Ishikawa (cell line): ENCODE measurements around the gene DUXB.

Source experiments
- CEBPB ChIP-seq: IDR thresholded peaks from 2 replicates; pipeline ENCODE4 v1.6.1; 2012
- CREB1 ChIP-seq: IDR thresholded peaks from 2 replicates; pipeline ENCODE4 v1.6.1; 2012; ENCODE audit warnings: low read depth
- EGR1 ChIP-seq: IDR thresholded peaks from 2 replicates; pipeline ENCODE4 v1.6.1; 2012
- EP300 ChIP-seq: IDR thresholded peaks from 2 replicates; pipeline ENCODE4 v1.6.1; 2012; ENCODE audit warnings: borderline replicate concordance
- FOXM1 ChIP-seq: IDR thresholded peaks from 2 replicates; pipeline ENCODE4 v1.6.1; 2012; ENCODE audit warnings: low read depth, borderline replicate concordance
- MAX ChIP-seq: IDR thresholded peaks from 2 replicates; pipeline ENCODE4 v1.6.1; 2012
- RAD21 ChIP-seq: IDR thresholded peaks from 2 replicates; pipeline ENCODE4 v1.6.1; 2012; ENCODE audit warnings: low read depth
- REST ChIP-seq: IDR thresholded peaks from 2 replicates; pipeline ENCODE4 v1.6.1; 2012; ENCODE audit warnings: low read depth, mild to moderate bottlenecking
- TAF1 ChIP-seq: IDR thresholded peaks from 2 replicates; pipeline ENCODE4 v1.6.1; 2012; ENCODE audit warnings: low read depth, mild to moderate bottlenecking
- TEAD4 ChIP-seq: IDR thresholded peaks from 2 replicates; pipeline ENCODE4 v1.6.1; 2012
- USF1 ChIP-seq: IDR thresholded peaks from 2 replicates; pipeline ENCODE4 v1.6.1; 2012
- YY1 ChIP-seq: IDR thresholded peaks from 2 replicates; pipeline ENCODE4 v1.6.1; 2012; ENCODE audit warnings: low read depth
- ZBTB7A ChIP-seq: IDR thresholded peaks from 2 replicates; pipeline ENCODE4 v1.6.1; 2012; ENCODE audit warnings: low read depth

- TF ChIP-seq CEBPB (no peak), MAX (no peak), EP300 (no peak), FOXM1 (no peak), TAF1 (no peak), REST (no peak), CREB1 (no peak), YY1 (no peak), TEAD4 (no peak), RAD21 (no peak), ZBTB7A (no peak), EGR1 (no peak), USF1 (no peak)
Measured at GRCh38 chr16:75667503-75667902, 33.8 kb downstream of the DUXB start.
